Prostate gland (tissue), 2 donors: ENCODE measurements around the gene RANBP9.

Source experiments
- POLR2A ChIP-seq: fragments of 450-650 bp; IDR thresholded peaks from one replicate; pipeline ENCODE4 v1.6.1; 2016; ENCODE audit warnings: antibody characterized with exemption, mild to moderate bottlenecking
- TF ChIP-seq, protein P1 (sequence below), 4 experiments: fragments of 200-600 bp in 2 of 4; fragments of 450-650 bp in 2 of 4; sonication (generic) in 2 of 4; IDR thresholded peaks; 1 replicate in 3 of 4; 2 replicates in 1 of 4; pipeline ENCODE4 v1.5.1; 2016 to 2019; ENCODE audit warnings: antibody characterized with exemption in 4 of 4, mild to moderate bottlenecking in 2 of 4, moderate library complexity in 2 of 4

DNA sequence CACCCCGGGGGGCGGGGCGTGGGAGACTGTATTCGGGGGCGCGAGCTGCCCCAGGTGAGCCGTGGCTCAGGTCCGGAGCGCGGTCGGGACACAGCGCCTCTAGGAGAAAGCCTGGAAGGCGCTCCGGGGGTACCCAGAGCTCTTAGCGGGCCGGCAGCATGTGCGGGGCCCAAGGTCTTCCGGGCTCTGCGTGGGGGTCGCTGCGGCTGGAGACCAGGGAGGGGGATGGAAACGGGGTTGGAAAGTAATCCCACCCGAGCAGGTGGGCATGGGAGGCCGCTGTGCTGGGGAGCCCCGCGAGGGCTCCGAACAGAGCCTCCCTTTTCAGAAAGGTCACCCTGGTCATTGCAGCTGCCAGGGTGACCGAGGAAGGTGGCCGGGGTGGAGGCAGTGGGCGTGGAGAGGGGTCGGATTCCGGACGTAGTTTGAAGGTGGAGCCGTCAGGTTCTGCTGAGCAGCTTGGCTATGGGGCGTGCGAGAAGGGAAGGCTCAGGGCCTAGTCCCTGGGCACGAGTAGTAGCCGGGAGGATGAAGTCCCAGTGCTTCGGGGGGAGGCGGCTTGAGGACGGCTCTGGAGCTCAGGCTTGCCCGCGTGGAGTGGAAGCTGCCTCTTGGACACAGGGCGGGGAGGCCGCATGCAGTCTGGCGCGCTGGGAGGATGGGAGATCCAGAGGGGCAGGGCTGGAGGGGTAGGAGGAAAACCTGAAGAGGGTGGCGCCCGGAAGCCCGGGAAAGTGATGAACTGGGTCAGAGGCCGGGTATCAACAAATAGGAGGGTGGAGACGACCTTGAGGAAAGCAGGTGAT lies 136.9 kb downstream of the RANBP9 start, which contains the start of gene SIRT5:
- TF ChIP-seq POLR2A = peak; percentile 79
- TF ChIP-seq, protein P1, sequence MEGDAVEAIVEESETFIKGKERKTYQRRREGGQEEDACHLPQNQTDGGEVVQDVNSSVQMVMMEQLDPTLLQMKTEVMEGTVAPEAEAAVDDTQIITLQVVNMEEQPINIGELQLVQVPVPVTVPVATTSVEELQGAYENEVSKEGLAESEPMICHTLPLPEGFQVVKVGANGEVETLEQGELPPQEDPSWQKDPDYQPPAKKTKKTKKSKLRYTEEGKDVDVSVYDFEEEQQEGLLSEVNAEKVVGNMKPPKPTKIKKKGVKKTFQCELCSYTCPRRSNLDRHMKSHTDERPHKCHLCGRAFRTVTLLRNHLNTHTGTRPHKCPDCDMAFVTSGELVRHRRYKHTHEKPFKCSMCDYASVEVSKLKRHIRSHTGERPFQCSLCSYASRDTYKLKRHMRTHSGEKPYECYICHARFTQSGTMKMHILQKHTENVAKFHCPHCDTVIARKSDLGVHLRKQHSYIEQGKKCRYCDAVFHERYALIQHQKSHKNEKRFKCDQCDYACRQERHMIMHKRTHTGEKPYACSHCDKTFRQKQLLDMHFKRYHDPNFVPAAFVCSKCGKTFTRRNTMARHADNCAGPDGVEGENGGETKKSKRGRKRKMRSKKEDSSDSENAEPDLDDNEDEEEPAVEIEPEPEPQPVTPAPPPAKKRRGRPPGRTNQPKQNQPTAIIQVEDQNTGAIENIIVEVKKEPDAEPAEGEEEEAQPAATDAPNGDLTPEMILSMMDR (IDR thresholded peaks at IDR 0.05) = no peak
